DOHH2 (cell line): ENCODE measurements around the gene SAMSN1.

ENCODE experiments used
- H3F3A ChIP-seq: fragments of 200-600 bp; sonication (generic), shearing (Covaris generic); 2 replicates; pipeline ENCODE4 v1.6.0; 2016; ENCODE audit warnings: antibody characterized with exemption, mild to moderate bottlenecking; ENCODE audit not compliant: control insufficient read depth, insufficient read depth
- H3K27ac ChIP-seq: fragments of 200-600 bp; sonication (generic); 2 replicates; pipeline ENCODE4 v1.5.1; 2014; ENCODE audit warnings: low read depth, mild to moderate bottlenecking, low read length, moderate library complexity
- H3K27me3 ChIP-seq: fragments of 200-600 bp; sonication (generic); 2 replicates; pipeline ENCODE4 v1.6.1; 2014; ENCODE audit warnings: mild to moderate bottlenecking, low read length, mixed read lengths; ENCODE audit not compliant: control insufficient read depth
- H3K36me3 ChIP-seq: fragments of 200-600 bp; sonication (generic); 2 replicates; pipeline ENCODE4 v1.6.1; 2014; ENCODE audit warnings: mild to moderate bottlenecking, low read length, moderate library complexity, mixed read lengths; ENCODE audit not compliant: control insufficient read depth
- H3K4me1 ChIP-seq: fragments of 200-600 bp; sonication (generic); 2 replicates; pipeline ENCODE4 v1.6.1; 2014; ENCODE audit warnings: mild to moderate bottlenecking, low read length, mixed read lengths; ENCODE audit not compliant: control insufficient read depth
- H3K4me2 ChIP-seq: fragments of 200-600 bp; sonication (generic); 2 replicates; pipeline ENCODE4 v1.6.0; 2014; ENCODE audit warnings: mild to moderate bottlenecking, low read length, moderate library complexity
- H3K4me3 ChIP-seq: fragments of 200-600 bp; sonication (generic); 2 replicates; pipeline ENCODE4 v1.5.1; 2014; ENCODE audit warnings: mild to moderate bottlenecking, low read length, mixed read lengths
- H3K79me2 ChIP-seq: fragments of 200-600 bp; sonication (generic); 2 replicates; pipeline ENCODE4 v1.6.1; 2014; ENCODE audit warnings: mild to moderate bottlenecking, low read length, mixed read lengths; ENCODE audit not compliant: control insufficient read depth
- H3K9me2 ChIP-seq: fragments of 200-600 bp; sonication (generic); replicated peaks from 2 replicates; pipeline ENCODE4 v1.6.1; 2014; ENCODE audit warnings: mild to moderate bottlenecking, low read length, mixed read lengths; ENCODE audit not compliant: control insufficient read depth
- H3K9me3 ChIP-seq: fragments of 200-600 bp; sonication (generic); 2 replicates; pipeline ENCODE4 v1.6.1; 2014; ENCODE audit warnings: antibody characterized with exemption, low read length, mixed read lengths; ENCODE audit not compliant: control insufficient read depth, insufficient read depth
- H4K20me1 ChIP-seq: fragments of 200-600 bp; sonication (generic); 2 replicates; pipeline ENCODE4 v1.6.0; 2014; ENCODE audit warnings: low read depth, mild to moderate bottlenecking, antibody characterized with exemption, low read length, moderate library complexity; ENCODE audit not compliant: control insufficient read depth, insufficient read depth
- CTCF ChIP-seq: fragments of 200-600 bp; sonication (generic); IDR thresholded peaks from one replicate; pipeline ENCODE4 v1.5.1; 2014; ENCODE audit warnings: antibody characterized with exemption, mild to moderate bottlenecking, low read depth, low read length; ENCODE audit not compliant: poor library complexity, severe bottlenecking
- EZH2phosphoT487 ChIP-seq: fragments of 200-600 bp; sonication (generic); IDR thresholded peaks from 2 replicates; pipeline ENCODE4 v1.6.1; 2017; ENCODE audit warnings: borderline replicate concordance, mild to moderate bottlenecking, antibody characterized with exemption, low read length, moderate library complexity, mixed read lengths

Gene SAMSN1

GRCh38 chr21:14584357-14585095 is 38.4 kb upstream of the SAMSN1 start:
- no peak overlapping the region for H3K4me2 ChIP-seq
- H3K4me1 ChIP-seq = no peaks in the 10 kb centered on the region
- H3K27ac ChIP-seq = no peak overlapping the region
- H3K27me3 ChIP-seq = no peaks in the 10 kb centered on the region
- no peaks in the 10 kb centered on the region for H4K20me1 ChIP-seq
- no peaks in the 10 kb centered on the region for H3K36me3 ChIP-seq
- no peaks in the 10 kb centered on the region for H3K9me2 ChIP-seq
- H3K79me2 ChIP-seq = no peaks in the 10 kb centered on the region
- no peak overlapping the region for H3K4me3 ChIP-seq
- no peaks in the 10 kb centered on the region for H3F3A ChIP-seq
- H3K9me3 ChIP-seq = no peaks in the 10 kb centered on the region
- TF ChIP-seq CTCF = no peak
- no peak for TF ChIP-seq EZH2phosphoT487

GRCh38 chr21:14583629-14584255 is 37.6 kb upstream of the SAMSN1 start:
- Histone ChIP-seq H3F3A (no peaks in the 10 kb centered on the region), H3K9me2 (no peaks in the 10 kb centered on the region), H4K20me1 (no peaks in the 10 kb centered on the region), H3K79me2 (no peaks in the 10 kb centered on the region), H3K27me3 (no peaks in the 10 kb centered on the region), H3K36me3 (no peaks in the 10 kb centered on the region), H3K4me1 (no peaks in the 10 kb centered on the region), H3K4me3 (no peak overlapping the region), H3K27ac (no peak overlapping the region), H3K9me3 (no peaks in the 10 kb centered on the region), H3K4me2 (no peak overlapping the region)
- TF ChIP-seq CTCF = no peak
- TF ChIP-seq EZH2phosphoT487 = no peak

GRCh38 chr21:14582934-14583628 is 37.0 kb upstream of the SAMSN1 start:
- no peak overlapping the region for H3K27ac ChIP-seq
- no peaks in the 10 kb centered on the region for H3K79me2 ChIP-seq
- no peak overlapping the region for H3K4me3 ChIP-seq
- no peaks in the 10 kb centered on the region for H3F3A ChIP-seq
- H3K9me3 ChIP-seq = no peaks in the 10 kb centered on the region
- H3K4me1 ChIP-seq = no peaks in the 10 kb centered on the region
- no peaks in the 10 kb centered on the region for H3K36me3 ChIP-seq
- no peaks in the 10 kb centered on the region for H3K27me3 ChIP-seq
- no peaks in the 10 kb centered on the region for H3K9me2 ChIP-seq
- H4K20me1 ChIP-seq = no peaks in the 10 kb centered on the region
- no peak overlapping the region for H3K4me2 ChIP-seq
- TF ChIP-seq EZH2phosphoT487 (no peak), CTCF (no peak)
